Glutamatergic neuron (in vitro differentiated cells): ENCODE measurements around the gene BTBD1. TPM values are rescaled to one million over a fixed set of nuclear protein-coding genes. Genes with fewer than 3 reads are reported as not detected.

ENCODE experiments used
- DNase-seq: peaks from one replicate; pipeline ENCODE4 v3.0.0; 2022
- H3K27ac Mint-ChIP-seq: one replicate; pipeline ENCODE4 v1.8.0; 2020; ENCODE audit warnings: mild to moderate bottlenecking, mixed read lengths, inconsistent platforms; ENCODE audit not compliant: unreplicated experiment
- H3K27me3 Mint-ChIP-seq: one replicate; pipeline ENCODE4 v1.8.0; 2020; ENCODE audit warnings: mild to moderate bottlenecking, moderate library complexity, mixed read lengths, inconsistent platforms; ENCODE audit not compliant: unreplicated experiment
- H3K36me3 Mint-ChIP-seq: one replicate; pipeline ENCODE4 v1.8.0; 2020; ENCODE audit warnings: mild to moderate bottlenecking, mixed read lengths, inconsistent platforms; ENCODE audit not compliant: unreplicated experiment
- H3K4me1 Mint-ChIP-seq: one replicate; pipeline ENCODE4 v1.8.0; 2020; ENCODE audit warnings: mild to moderate bottlenecking, low read depth, mixed read lengths, inconsistent platforms; ENCODE audit not compliant: unreplicated experiment
- H3K4me3 Mint-ChIP-seq: one replicate; pipeline ENCODE4 v1.8.0; 2020; ENCODE audit warnings: mild to moderate bottlenecking, mixed read lengths, inconsistent platforms; ENCODE audit not compliant: unreplicated experiment
- H3K9me3 Mint-ChIP-seq: one replicate; pipeline ENCODE4 v1.8.0; 2020; ENCODE audit warnings: mild to moderate bottlenecking, moderate library complexity, mixed read lengths, inconsistent platforms; ENCODE audit not compliant: unreplicated experiment
- CTCF ChIP-seq: fragments of 200-600 bp; sonication (generic); IDR thresholded peaks from one replicate; pipeline ENCODE4 v1.5.0; 2021; ENCODE audit not compliant: partially characterized antibody, unreplicated experiment
- total RNA-seq: library from RNA; stranded (reverse); fragmentation: NEBNext Ultra II Directional; extraction: Animal tissue kit (Norgen Biotek cat#: 25700); gene quantifications from one replicate; pipeline ENCODE4 v1.2.1, GENCODE V29; 2021; ENCODE audit not compliant: unreplicated experiment

Gene BTBD1
- total RNA-seq, 1 donor from 2014 or later, result 41.9 TPM

DNA sequence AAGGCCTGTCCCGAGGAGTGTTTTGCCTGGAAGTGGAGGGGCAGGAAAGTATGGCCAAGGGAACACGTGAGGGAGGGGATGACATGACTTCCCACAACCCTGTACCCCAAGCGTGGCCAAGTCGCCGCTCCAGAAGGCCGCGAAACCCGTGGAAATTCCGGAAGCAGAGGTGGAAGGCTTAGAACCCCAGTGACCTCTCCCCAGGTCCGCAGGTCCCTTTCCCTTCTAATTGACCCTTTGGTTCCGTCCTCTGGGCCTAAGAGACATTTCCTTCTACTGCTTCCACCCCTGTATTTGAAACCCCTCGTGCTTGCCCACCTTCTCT, 548 bp upstream of the BTBD1 start:
- Mint-ChIP-seq H3K4me3 (peak overlapping the region; percentile 20), H3K4me1 (peaks cover 5% of the 10 kb centered on the region), H3K27ac (peak overlapping the region; percentile 62), H3K36me3 (peaks cover 5% of the 10 kb centered on the region), H3K27me3 (no peaks in the 10 kb centered on the region), H3K9me3 (peaks cover 2% of the 10 kb centered on the region)
- DNase-seq, result no peak
- TF ChIP-seq CTCF, result no peak

- Mint-ChIP-seq H3K4me1 (peaks cover 5% of the 10 kb centered on the region), H3K4me3 (peak overlapping the region; percentile 81), H3K9me3 (peaks cover 2% of the 10 kb centered on the region), H3K27me3 (no peaks in the 10 kb centered on the region), H3K36me3 (no peaks in the 10 kb centered on the region), H3K27ac (peak overlapping the region; percentile 21)
- no peak for DNase-seq
- TF ChIP-seq CTCF, result no peak
These were observed 868 bp downstream of the BTBD1 start for GRCh38 chr15:83066034-83066733.

GRCh38 chr15:83065431-83065830, 1.6 kb downstream of the BTBD1 start:
- DNase-seq, result no peak
- H3K36me3 Mint-ChIP-seq, result no peaks in the 10 kb centered on the region
- no peak for TF ChIP-seq CTCF
- H3K27me3 Mint-ChIP-seq, result no peaks in the 10 kb centered on the region
- peaks cover 5% of the 10 kb centered on the region for H3K4me1 Mint-ChIP-seq
- peak overlapping the region; percentile 81 for H3K4me3 Mint-ChIP-seq
- H3K9me3 Mint-ChIP-seq, result peaks cover 2% of the 10 kb centered on the region
- H3K27ac Mint-ChIP-seq, result peak overlapping the region; percentile 6

GRCh38 chr15:83064859-83065258, 2.2 kb downstream of the BTBD1 start:
- no peaks in the 10 kb centered on the region for H3K27me3 Mint-ChIP-seq
- H3K4me3 Mint-ChIP-seq, result peak overlapping the region; percentile 81
- DNase-seq, result no peak
- no peaks in the 10 kb centered on the region for H3K36me3 Mint-ChIP-seq
- H3K4me1 Mint-ChIP-seq, result peaks cover 5% of the 10 kb centered on the region
- peaks cover 2% of the 10 kb centered on the region for H3K9me3 Mint-ChIP-seq
- TF ChIP-seq CTCF, result no peak
- H3K27ac Mint-ChIP-seq, result no peak overlapping the region

- Mint-ChIP-seq H3K27ac (no peak overlapping the region), H3K4me1 (peaks cover 5% of the 10 kb centered on the region), H3K9me3 (peaks cover 2% of the 10 kb centered on the region), H3K4me3 (no peak overlapping the region), H3K27me3 (no peaks in the 10 kb centered on the region), H3K36me3 (no peaks in the 10 kb centered on the region)
- TF ChIP-seq CTCF, result no peak
- DNase-seq, result no peak
These were observed 3.5 kb downstream of the BTBD1 start for GRCh38 chr15:83063551-83063950.
